ENCODE measurements around the gene C12orf75.
"Not testable (repeated sequence)": the region's sequence is repeated elsewhere in the genome, so short reads cannot be mapped to it uniquely, and the experiment has no call there.

C12orf75 gene

GRCh38 chr12:105311936-105312335, 18.6 kb upstream of the C12orf75 start:
- DNase-seq: not testable (repeated sequence)

- DNase-seq: not testable (repeated sequence)
Observed at GRCh38 chr12:105313755-105314154, 16.7 kb upstream of the C12orf75 start.

- no peak for DNase-seq
Observed at GRCh38 chr12:105315130-105315529, 15.4 kb upstream of the C12orf75 start.

DNA sequence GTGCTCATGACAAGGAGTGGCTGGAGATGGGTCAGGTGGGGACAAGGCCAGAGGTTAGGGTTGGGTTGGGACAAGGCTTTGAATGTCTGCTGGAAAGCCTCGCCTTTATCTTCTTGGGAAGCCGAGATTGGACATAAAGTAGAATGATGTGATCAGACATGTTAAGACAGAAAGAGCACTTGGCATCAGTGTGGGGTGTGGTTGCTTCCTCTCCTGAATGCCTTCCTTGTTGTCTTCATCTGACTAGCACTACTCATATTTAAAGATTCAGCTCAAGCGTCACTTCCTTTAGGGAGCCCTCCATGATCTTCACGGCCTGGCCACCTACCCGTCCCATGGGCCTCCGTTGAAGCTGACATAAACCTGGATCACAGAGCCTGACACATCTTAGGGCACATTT, 14.8 kb upstream of the C12orf75 start:
- DNase-seq: no peak

DNA sequence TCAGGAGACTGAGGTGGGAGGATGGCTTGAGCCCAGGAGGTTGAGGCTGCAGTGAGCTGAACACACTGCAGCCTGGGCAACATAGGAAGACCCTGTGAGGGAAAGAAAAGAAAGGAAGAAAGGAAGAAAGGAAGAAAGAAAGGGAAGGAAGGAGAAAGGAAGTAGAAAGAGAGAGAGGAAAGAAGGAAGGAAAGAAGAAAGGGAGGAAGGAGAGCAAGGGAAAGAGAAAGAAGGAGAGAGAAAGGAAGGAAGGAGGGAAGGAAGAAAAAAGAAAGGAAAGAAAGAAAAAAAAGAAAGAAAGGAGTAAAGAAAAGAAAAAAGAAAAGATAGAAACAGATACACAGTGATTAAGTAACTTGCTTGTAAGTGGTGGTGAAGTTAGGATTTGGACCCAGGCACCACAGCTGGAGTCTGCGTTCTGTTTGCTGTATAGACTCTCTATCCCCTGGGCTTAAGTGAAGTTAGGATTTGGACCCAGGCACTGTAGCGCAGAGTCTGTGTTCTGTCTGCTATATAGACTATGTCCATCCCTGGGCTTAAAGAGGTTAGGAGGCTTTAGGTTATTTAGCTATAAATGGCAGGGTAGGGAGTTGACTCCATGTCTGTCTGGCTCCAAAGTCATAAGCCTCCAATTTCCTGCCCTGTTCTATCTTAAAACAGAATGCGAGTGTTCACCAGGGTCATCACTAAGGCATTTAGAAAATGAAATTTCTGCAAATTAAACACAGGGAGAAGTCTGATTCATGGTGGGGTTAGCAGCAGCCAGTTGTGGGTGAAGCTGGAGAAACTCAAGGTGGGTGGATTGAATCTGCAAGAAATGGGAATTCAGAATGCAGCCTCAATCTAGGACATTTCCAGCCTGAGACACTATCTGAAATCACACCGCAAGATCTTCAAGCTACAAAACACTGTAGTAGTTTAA, 13.3 kb upstream of the C12orf75 start:
- DNase-seq: no peak

- DNase-seq: no peak
Observed at GRCh38 chr12:105317942-105318621, 12.4 kb upstream of the C12orf75 start.

DNA sequence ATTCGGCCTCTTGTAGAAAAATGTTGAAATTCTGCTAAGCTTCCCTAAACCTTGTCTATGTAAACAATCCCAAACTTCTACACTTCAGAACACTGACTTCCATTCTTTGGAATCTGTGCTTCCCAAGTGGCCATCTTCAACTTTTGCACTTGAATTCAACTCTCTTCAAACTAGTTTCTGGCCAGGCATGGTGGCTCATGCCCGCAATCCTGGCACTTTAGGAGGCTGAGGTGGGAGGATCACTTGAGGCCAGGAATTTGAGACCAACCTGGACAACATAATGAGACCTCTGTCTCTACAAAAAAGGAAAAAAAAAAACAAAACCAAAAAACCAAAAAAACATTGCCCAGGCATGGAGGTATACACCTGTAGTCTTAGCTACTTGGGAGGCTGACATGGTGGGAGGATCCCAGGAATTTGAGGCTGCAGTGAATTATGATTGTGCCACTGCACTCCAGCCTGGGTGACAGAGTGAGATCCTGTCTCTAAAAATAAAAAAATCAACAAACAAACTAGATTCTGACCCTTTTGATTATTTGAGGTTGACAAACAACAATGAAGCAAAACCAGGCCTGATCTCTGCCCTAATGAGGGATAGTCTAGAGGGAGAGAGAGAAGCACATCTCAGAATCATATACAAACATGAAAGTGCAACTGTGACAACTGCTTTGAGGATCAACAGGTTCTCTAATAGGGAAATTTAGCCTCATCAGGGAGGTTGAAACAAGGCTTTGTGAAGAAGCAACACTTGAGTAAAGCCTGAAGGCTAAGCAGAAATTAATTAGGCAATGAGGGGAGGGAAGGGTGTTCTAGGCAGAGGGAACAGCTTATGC, 11.6 kb upstream of the C12orf75 start:
- DNase-seq: no peak

DNA sequence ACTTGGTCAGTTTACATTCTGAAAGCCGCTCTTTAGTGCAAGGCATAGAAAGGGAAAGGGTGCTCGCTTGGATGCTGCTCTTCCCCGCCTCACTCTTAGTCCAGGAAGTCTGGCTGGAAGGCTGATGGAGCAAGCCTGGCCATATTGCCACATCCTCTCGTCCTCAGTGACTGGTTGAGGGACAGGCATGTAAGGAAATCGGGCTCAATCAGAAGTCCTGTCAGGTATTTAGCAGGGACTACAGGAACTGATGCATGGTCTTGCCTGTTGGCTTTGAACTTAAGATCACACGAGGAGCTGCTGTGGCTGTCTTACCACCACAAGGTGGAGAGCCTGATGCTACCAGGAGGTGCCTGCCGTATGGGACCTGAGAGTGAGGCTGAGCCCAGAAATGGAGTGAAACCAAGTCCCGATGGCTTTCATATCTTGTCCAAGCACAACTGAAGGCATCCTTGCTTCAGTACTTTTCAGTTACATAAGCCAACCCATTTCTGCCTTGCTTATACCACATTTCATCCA, 10.7 kb upstream of the C12orf75 start:
- no peak for DNase-seq

DNA sequence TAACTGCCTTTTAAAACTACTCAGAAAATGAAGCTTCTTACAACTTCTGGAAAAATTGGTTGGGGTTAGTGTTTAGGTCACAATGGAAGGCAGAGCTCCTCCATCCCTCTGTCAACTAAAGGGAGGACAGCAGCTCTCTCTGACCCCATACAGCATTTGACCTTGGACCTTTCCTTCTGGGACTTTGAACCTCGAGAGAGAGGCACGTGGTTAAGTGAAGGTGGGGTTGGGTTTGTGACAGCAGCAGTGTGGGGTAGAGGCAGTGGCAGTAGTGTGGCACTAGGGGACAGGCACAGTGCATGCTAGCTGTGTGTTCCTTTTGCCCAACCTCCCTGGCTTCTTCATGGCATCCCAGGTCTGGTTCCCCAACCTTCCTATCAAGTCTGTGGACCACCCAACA, 9.4 kb upstream of the C12orf75 start:
- DNase-seq: no peak

GRCh38 chr12:105322070-105322469, 8.4 kb upstream of the C12orf75 start:
- DNase-seq: no peak

- DNase-seq: no peak
Observed at GRCh38 chr12:105324704-105325103, 5.8 kb upstream of the C12orf75 start.

DNA sequence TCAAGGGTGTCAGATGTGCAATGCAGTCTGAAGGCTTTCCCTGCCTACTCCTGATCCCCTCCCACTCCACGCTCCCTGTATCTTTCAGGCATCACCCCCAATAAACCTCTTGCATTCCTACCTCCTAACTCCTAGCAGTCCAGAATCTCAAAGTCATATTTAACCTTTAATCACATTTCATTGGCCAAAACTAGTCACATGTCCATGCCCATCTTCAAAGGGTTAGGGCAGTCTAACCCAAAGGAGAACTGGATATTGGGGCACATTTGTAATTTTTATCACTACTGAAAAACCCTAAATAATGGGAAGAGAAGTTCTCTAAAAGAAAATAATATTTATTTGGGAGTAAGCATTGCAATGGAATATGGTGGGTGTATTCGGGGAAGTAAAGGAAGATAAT, 5.4 kb upstream of the C12orf75 start:
- DNase-seq: no peak

DNA sequence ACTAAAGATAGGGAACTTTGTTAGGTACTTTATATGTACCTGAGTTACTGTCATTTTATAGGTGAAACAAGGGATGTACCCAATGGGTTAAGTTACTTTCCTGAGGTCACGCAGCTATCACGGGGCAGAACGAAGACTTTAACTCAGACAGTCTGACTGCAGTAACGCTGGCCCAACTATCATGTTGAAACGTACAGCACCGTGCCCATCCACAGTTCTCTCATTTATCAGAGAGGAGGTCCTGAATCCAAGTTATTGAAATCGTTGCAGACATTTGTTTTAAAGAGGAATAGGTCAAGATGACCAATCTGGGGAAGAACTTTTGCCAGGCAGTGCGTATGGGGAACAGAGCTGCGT, 587 bp upstream of the C12orf75 start:
- no peak for DNase-seq

DNA sequence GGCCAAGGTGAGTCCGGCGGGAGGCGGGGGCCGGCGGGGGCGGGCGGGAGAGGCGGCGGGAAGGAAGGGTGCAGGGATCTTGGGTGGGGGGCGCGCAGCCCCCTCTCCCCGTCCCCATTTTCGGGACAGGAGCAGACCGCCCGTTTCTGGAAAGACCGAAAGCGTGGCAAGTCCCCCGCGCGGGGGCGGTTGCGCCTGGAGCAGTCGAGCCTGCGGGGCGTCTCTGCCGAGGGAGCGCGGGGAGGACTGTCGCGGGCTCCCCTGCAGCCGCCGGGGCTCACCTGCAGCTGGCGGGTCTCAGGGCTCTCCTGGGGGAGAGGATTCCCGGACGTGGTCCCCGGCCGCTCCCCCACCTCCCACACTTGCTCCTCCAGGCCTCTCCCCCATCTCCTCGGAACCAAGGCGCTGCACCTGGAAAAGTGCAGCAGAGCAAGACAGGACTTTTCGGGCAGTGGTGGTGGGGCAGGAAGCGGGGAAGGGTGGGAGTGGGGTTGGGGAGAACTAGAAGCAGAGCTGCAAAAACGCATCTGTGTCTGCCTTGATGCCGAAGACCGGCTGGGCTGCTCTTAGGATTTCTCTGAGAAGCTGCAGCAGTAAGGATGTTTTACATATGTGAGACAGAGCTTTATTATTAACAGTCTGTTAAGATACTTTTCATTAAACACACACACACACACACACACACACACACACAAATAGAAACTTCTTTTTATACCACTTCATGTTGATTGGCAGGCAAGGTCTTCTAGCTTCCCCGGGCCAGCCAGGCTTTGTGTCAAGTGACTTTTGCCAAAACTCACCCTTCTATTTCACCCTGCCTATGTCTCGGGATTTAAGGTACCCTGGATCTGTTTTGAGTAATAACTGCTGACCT, 677 bp downstream of the C12orf75 start:
- DNase-seq: peak; percentile 50

- peak; percentile 50 for DNase-seq
Observed at GRCh38 chr12:105331805-105332251, 1.3 kb downstream of the C12orf75 start.

- not testable (repeated sequence) for DNase-seq
Observed at GRCh38 chr12:105332286-105332685, 1.8 kb downstream of the C12orf75 start.

DNA sequence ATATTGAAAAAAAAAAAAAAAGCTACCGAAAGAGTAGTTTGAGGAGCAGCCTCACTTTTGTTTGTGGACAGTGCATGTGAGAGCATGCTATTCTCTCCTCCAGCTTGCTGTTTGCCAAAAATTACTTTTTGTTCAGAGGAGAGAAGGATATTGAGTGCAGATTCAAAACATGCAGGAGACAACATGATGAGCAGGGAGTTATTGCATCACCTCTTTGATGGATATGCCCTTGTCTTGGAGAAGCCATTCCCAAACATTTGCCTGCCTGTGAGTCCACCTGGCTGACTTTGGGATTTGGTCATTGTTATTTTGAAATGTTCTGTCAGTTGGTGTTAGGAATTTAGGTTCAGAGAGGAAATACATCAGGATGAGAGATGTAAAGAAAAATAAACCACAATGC, 2.4 kb downstream of the C12orf75 start:
- no peak for DNase-seq

- peak; percentile 92 for DNase-seq
Observed at GRCh38 chr12:105334001-105334400, 3.5 kb downstream of the C12orf75 start.

GRCh38 chr12:105334582-105334981, 4.1 kb downstream of the C12orf75 start:
- no peak for DNase-seq

- DNase-seq: no peak
Observed at GRCh38 chr12:105335856-105336255, 5.4 kb downstream of the C12orf75 start.

DNA sequence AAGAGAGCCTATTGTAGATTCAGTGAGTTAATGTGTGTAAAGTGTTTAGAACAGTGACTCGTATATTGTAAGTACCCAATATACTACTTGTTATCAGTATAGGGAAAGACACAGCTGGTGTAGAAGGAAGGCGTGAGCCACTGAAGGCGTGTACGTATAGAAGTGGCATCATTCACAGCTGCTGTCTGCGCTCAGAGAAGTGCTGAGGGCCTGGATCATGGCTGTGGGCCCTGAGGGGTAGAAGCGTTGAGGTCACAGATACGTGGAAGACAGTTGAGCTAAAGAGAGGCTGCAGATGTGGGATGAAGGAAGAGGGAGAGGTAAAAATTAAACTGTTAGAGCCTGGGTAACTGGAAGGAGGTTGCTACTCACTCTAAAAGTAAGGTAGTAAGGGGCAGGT, 5.9 kb downstream of the C12orf75 start:
- DNase-seq: no peak

- no peak for DNase-seq
Observed at GRCh38 chr12:105337391-105337790, 6.9 kb downstream of the C12orf75 start.

Measured in DMS79 treated with DMSO at 0.1 percent for 48 hours (cell line).